HG03460 (cell line): ENCODE data around the gene SPATA12.

Experiments
- ATAC-seq: cut with Tn5 transposase; IDR thresholded peaks from one replicate; pipeline ENCODE4 v1.9.1; 2021; ENCODE audit not compliant: unreplicated experiment

Gene SPATA12

GRCh38 chr3:57110214-57110613 lies 49.8 kb downstream of the SPATA12 start:
- no peak for ATAC-seq

- ATAC-seq, result no peak
Measured at GRCh38 chr3:57110798-57111197, 50.3 kb downstream of the SPATA12 start.

- no peak for ATAC-seq
Measured at GRCh38 chr3:57112206-57112605, 51.7 kb downstream of the SPATA12 start.

- no peak for ATAC-seq
Measured at GRCh38 chr3:57116501-57116900, 56.0 kb downstream of the SPATA12 start.

GRCh38 chr3:57118254-57118653 lies 57.8 kb downstream of the SPATA12 start:
- no peak for ATAC-seq

GRCh38 chr3:57120040-57120439 lies 59.6 kb downstream of the SPATA12 start:
- no peak for ATAC-seq

- ATAC-seq, result no peak
Measured at GRCh38 chr3:57120451-57121174, 60.1 kb downstream of the SPATA12 start.
